ENCODE results near the gene ZNF202. TPM values are rescaled to one million over a fixed set of nuclear protein-coding genes. Genes with fewer than 3 reads are reported as not detected.
"Not testable (repeated sequence)": the region's sequence is repeated elsewhere in the genome, so short reads cannot be mapped to it uniquely, and the experiment has no call there.

Gene ZNF202
- total RNA-seq = 10 to 100 TPM; 16.1 to 18.7 TPM

- ChIA-PET CTCF (no interaction called here), POLR2A (no interaction called here)
Measured at GRCh38 chr11:123741159-123742030, at the start of gene ZNF202. Gene ZNF202 (minus strand): TSS chr11:123741660. CDS start chr11:123730888, 10,772 bp downstream.

GRCh38 chr11:123783536-123783935 is 42.1 kb upstream of the ZNF202 start:
- CTCF ChIA-PET = no interaction called here
- POLR2A ChIA-PET = no interaction called here

GRCh38 chr11:123778511-123778910 is 37.1 kb upstream of the ZNF202 start:
- POLR2A ChIA-PET = no interaction called here

GRCh38 chr11:123775715-123776549 is 34.5 kb upstream of the ZNF202 start:
- CTCF ChIA-PET = no interaction called here
- POLR2A ChIA-PET = no interaction called here

More at GRCh38 chr11:123778511-123778910, 37.1 kb upstream of the ZNF202 start:
- CTCF ChIA-PET = no interaction called here

- ChIA-PET CTCF (no interaction called here), POLR2A (no interaction called here)
Measured at GRCh38 chr11:123775289-123775688, 33.8 kb upstream of the ZNF202 start.

GRCh38 chr11:123773959-123774358 is 32.5 kb upstream of the ZNF202 start:
- ChIA-PET CTCF (no interaction called here), POLR2A (no interaction called here)

- CTCF ChIA-PET = no interaction called here
- POLR2A ChIA-PET = no interaction called here
Measured at GRCh38 chr11:123773026-123773425, 31.6 kb upstream of the ZNF202 start.

- ChIA-PET CTCF (no interaction called here), POLR2A (no interaction called here)
Measured at GRCh38 chr11:123771664-123772063, 30.2 kb upstream of the ZNF202 start.

GRCh38 chr11:123770712-123771111 is 29.3 kb upstream of the ZNF202 start:
- ChIA-PET CTCF (no interaction called here), POLR2A (no interaction called here)

GRCh38 chr11:123765601-123766000 is 24.1 kb upstream of the ZNF202 start:
- ChIA-PET POLR2A (no interaction called here), CTCF (no interaction called here)

- ChIA-PET CTCF (no interaction called here), POLR2A (no interaction called here)
Measured at GRCh38 chr11:123762422-123762821, 21.0 kb upstream of the ZNF202 start.

- CTCF ChIA-PET = no interaction called here
- POLR2A ChIA-PET = no interaction called here
Measured at GRCh38 chr11:123760894-123761293, 19.4 kb upstream of the ZNF202 start.

GRCh38 chr11:123757976-123758375 is 16.5 kb upstream of the ZNF202 start:
- ChIA-PET CTCF (no interaction called here), POLR2A (no interaction called here)

GRCh38 chr11:123755813-123756212 is 14.4 kb upstream of the ZNF202 start:
- POLR2A ChIA-PET = no interaction called here
- CTCF ChIA-PET = interaction anchor here (0.7 kb wide), 1 partner anchor 175 kb away, joined by 3 read pairs; no protein-coding TSS in a partner anchor

- ChIA-PET POLR2A (no interaction called here), CTCF (no interaction called here)
Measured at GRCh38 chr11:123755344-123755743, 13.9 kb upstream of the ZNF202 start.

- CTCF ChIA-PET = no interaction called here
- POLR2A ChIA-PET = no interaction called here
Measured at GRCh38 chr11:123754101-123754568, 12.7 kb upstream of the ZNF202 start, which contains the start of gene OR6X1. Gene OR6X1 (minus strand): TSS chr11:123754518. CDS start chr11:123754518, 0 bp downstream.

- POLR2A ChIA-PET = interaction anchor here (0.6 kb wide), 1 partner anchor 60 kb away, joined by 3 read pairs; no protein-coding TSS in a partner anchor
- CTCF ChIA-PET = no interaction called here
Measured at GRCh38 chr11:123753110-123753509, 11.7 kb upstream of the ZNF202 start.

GRCh38 chr11:123751781-123752180 is 10.3 kb upstream of the ZNF202 start:
- ChIA-PET CTCF (no interaction called here), POLR2A (interaction anchor here (1.1 kb wide), 1 partner anchor 9 kb away, joined by 3 read pairs; no protein-coding TSS in a partner anchor)

GRCh38 chr11:123748349-123748748 is 6.9 kb upstream of the ZNF202 start:
- POLR2A ChIA-PET, CTCF ChIA-PET: not testable (repeated sequence)

GRCh38 chr11:123745764-123746451 is 4.4 kb upstream of the ZNF202 start:
- CTCF ChIA-PET = no interaction called here
- POLR2A ChIA-PET = no interaction called here
